ENCODE data around the gene ZNF326. TPM values are rescaled to one million over a fixed set of nuclear protein-coding genes. Genes with fewer than 3 reads are reported as not detected.

ZNF326 gene, protein sequence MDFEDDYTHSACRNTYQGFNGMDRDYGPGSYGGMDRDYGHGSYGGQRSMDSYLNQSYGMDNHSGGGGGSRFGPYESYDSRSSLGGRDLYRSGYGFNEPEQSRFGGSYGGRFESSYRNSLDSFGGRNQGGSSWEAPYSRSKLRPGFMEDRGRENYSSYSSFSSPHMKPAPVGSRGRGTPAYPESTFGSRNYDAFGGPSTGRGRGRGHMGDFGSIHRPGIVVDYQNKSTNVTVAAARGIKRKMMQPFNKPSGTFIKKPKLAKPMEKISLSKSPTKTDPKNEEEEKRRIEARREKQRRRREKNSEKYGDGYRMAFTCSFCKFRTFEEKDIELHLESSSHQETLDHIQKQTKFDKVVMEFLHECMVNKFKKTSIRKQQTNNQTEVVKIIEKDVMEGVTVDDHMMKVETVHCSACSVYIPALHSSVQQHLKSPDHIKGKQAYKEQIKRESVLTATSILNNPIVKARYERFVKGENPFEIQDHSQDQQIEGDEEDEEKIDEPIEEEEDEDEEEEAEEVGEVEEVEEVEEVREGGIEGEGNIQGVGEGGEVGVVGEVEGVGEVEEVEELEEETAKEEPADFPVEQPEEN
- 10 to 100 TPM; 14.3 to 15.1 TPM for total RNA-seq

DNA sequence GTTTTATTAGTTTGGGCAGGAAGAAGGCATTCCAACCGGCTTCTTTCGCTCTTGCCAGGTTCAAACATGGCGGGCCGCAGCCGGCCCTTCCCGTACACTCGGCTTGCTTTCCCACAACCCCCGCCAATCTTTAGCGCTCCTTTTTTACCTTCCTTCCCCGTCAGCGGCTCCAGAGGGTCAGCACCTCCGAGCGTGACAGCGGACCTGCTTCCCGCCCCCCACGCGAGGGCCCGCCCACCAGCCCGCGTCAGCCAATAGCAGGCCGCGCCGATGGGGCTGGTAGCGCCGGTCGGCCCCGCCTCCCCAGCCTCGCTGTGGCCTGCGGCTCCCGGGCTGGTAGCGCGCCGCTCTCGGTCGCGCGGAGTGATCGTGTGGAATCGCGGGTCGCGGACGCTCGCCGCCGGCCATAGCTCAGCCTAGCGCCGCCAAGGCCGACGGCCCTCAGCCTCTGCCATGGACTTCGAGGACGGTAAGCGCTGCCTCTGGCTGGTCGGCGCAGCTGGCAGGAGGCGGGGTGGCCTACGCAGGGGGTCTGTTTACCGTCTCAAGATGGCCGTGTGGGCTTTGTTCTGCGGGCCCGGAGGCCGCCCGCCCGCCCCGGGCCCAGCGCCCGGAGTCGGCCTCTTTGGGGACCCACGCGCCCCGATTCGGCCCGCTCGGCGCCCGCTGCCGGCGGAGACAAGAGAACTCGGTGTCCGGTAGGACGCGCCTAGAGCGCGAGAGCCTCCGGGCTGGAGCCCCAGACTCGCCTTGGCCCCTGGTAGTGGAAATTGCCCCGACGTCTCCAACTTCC is at the start of gene ZNF326:
Gene ZNF326, plus strand, starts transcription at position 306 of the 793 bp plus-strand sequence. Its CDS starts 148 bp downstream, at position 454.

Small RNA genes lying within 50 kb of the gene (small RNA-seq; reads per million reads assigned to genes)
- 0 reads per million in 2 donors for gene RN7SKP272

Other genes starting within 250 kb of the ZNF326 start
- 10 to 100 TPM; 48.5 to 53.9 TPM for gene LRRC8D, start 174.1 kb upstream of the ZNF326 start, total RNA-seq

Measured in melanocyte of skin (primary cell).